HG02884 (cell line): Measurements from ENCODE around the gene LRRC41.
"Not testable (repeated sequence)": the region's sequence is repeated elsewhere in the genome, so short reads cannot be mapped to it uniquely, and the experiment has no call there.

Experiments
- ATAC-seq: cut with Tn5 transposase; IDR thresholded peaks from one replicate; pipeline ENCODE4 v1.9.1; 2021; ENCODE audit warnings: mild to moderate bottlenecking, moderate library complexity; ENCODE audit not compliant: unreplicated experiment

LRRC41 gene

DNA sequence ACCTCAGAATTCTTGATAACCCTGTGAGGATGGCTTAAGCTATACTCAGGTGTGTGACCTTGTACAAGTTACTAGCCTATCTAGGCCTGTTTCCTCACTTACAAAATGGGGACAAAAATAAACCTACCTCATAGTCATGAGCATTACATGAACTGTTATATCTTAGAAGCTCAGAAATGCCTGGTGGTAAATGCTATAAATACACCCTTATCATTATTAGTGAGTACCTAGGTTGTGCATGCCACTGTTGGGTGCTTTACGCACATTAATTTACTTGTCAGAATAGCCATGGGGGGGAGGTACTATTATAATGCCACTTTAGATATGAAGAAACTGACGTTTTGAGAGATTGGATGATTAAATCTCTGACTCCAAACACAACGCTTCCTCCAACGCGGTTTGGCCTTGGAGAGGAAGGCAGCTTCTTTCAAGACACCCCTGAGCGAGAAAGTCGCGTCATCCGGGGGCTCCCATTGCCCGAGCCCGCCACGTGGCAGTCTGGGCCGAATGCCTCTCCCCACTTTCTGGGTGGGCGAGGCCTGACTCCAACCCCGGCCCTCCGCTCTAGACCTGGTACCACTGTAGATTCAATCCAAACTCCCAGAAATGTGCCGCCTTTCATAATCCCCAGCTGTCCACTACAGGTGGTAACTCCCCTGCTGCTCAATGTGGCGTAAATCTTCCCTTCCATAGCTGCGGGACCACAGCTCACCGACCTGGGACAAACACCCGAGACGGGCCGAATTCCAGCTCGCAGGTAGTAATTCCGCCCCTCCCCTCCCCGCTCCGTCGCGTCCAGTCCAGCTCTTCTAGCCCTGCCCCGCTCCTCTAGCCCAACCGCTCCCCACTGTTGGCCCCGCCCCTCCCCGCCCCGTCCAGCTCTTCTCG lies 56.6 kb downstream of the LRRC41 start:
- ATAC-seq: peak; percentile 41

DNA sequence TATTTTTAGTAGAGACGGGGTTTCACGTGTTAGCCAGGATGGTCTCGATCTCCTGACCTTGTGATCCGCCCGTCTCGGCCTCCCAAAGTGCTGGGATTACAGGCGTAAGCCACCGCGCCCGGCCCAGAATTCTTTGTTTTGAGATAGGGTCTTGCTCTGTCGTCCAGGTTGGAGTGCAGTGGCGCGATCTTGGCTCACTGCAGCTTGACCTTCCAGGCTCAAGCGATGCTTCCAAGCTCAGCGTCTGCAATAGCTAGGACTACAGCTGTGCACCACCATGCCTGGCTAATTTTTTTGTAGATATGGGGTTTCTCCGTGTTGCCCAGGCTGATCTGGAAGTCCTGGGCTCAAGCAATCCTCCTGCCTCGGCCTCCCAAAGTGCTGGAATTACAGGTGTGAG lies 57.3 kb downstream of the LRRC41 start:
- ATAC-seq: not testable (repeated sequence)

DNA sequence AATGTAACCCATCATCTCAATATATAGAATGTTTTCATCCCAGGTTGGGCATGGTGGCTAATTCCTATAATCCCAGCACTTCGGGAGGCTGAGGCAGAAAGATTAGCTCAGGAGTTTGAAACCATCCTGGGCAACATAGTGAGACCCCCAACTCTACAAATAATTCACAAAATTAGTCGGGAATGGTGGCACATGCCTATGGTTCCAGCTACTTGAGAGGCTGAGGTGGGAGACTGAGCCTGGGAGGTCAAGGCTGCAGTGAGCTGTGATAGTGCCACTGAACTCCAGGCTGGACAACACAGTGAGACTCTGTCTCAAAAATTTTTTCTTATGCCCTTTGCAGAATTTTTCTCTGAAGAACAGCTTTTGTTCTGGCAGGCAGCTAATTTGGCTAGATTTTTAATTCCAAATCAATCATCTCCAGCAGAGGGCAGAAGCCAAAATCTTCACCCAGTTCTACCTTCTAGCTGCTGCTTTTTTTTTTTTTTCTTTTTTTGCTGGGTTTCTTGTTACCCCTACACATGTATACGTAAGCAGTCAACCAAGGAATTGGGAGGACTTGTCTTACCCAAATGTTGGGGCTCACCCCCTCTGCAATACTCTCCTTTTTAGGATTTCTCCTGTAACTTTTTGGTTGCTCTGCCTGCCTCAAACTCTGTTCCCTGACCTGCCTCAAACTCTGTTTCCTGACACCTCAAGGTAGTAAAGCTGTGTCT lies 58.6 kb downstream of the LRRC41 start:
- ATAC-seq: no peak

DNA sequence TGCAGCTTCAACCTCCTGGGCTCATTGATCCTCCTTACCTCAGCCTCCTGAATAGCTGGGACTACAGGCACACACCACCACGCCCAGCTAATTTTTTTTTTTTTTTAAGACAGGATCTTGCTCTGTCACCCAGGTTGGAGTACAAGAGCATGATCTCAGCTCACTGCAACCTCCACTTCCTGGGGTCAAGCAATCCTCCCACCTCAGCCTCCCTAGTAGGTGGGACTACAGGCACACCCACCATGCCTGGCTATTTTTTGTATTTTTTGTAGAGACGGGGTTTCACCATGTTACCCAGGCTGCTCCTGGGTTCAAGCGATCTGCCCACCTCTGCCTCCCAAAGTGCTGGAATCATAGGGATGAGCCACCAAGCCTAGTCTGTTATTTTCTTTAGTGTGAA lies 59.6 kb downstream of the LRRC41 start:
- ATAC-seq: not testable (repeated sequence)

DNA sequence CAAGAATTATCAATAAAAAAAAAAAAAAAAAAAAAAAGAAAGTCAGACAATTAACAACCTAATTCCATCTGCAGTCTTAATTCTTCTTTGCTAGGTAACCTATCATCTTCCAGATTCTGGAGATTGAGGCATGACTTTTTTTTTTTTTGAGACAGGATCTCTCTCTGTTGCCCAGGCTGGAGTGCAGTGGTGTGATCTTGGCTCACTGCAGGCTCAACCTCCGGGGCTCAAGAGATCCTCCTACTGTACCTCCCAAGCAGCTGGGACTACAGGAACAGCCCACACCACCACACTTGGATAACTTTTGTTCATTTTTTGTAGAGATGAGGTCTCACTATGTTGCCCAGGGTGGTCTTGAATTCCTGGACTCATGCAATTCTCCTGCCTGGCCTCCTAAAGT lies 60.5 kb downstream of the LRRC41 start:
- no peak for ATAC-seq

DNA sequence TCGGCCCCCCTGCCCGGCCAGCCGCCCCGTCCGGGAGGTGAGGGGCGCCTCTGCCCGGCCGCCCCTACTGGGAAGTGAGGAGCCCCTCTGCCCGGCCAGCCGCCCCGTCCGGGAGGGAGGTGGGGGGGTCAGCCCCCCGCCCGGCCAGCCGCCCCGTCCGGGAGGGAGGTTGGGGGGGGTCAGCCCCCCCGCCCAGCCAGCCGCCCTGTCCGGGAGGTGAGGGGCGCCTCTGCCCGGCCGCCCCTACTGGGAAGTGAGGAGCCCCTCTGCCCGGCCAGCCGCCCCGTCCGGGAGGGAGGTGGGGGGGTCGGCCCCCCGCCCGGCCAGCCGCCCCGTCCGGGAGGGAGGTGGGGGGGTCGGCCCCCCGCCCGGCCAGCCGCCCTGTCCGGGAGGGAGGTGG lies 61.7 kb downstream of the LRRC41 start:
- not testable (repeated sequence) for ATAC-seq

DNA sequence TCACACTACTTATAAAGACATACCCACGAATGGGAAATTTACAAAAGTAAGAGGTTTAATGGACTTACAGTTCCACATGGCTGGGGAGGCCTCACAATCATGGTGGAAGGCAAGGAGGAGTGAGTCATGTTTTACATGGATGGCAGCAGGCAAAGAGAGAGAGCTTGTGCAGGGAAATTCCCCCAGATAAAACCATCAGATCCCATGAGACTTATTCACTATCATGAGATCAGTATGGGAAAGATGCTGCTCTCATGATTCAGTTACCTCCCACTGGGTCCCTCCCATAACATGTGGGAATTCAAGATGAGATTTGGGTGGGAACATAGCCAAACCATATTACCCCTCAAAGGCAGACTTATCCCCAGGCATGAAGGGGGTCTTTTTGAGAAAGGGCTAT lies 64.6 kb downstream of the LRRC41 start:
- not testable (repeated sequence) for ATAC-seq

DNA sequence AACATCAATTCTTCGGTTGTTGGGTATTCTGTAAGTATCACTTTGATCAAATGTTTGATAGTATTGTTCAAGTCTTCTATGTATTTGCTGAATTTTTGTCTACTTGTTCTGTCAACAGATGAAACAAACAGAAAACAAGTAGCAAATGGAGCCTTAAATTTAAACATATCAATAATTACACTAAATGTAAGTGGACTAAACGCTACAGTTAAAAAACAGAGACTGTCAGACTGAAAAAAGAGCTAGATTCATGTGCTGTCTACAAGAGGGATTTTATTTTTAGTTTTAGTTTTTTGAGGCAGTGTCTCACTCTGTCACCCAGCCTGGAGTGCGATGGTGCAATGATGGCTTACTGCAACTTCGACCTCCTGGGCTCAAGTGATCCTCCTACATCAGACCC lies 66.5 kb downstream of the LRRC41 start:
- no peak for ATAC-seq

DNA sequence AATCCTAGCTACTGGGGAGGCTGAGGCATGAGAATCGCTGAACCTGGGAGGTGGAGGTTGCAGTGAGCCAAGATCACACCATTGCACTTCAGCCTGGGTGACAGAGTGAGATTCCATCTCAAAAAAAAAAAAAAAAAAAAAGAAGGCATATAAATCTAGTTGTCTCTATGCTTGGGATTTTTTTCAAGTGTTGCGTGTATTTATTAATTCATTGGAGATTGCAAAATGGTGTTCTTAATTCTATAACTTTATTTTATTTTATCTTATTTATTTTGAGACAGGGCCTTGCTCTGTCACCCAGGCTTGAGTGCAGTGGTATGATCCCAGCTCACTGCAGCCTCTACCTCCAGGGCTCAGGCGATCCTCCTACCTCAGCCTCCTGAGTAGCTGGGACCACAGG lies 72.2 kb downstream of the LRRC41 start:
- ATAC-seq: not testable (repeated sequence)
